ENCODE data around the gene ELOVL5. TPM values are rescaled to one million over a fixed set of nuclear protein-coding genes. Genes with fewer than 3 reads are reported as not detected.

ELOVL5 gene
- total and polyA plus RNA-seq, 2 donors from 2014 or later: 20.5 to 42.0 TPM

DNA sequence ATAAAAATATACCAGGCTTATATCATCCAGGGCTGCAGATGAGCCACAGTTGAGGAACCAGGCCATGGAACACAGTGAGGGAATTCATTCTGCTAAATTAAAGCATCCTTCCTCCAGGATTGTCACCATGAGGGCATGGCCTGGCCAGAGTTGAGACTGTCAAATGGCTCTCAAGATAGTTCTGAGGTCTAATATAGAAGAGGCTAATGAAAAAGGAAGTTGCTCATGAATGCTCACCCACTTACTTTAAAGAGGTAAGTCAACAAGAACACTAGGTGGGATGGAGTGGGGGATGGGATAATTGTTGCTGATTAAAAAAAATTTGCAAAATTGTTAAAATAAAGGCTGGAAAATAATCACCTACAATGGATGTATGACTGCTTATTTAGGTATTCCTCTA lies 128.1 kb downstream of the ELOVL5 start:
- Histone ChIP-seq H3K36me3 (ENCODE audit: control insufficient read depth in 2 of 3, insufficient read depth in 3 of 3, low read length in 3 of 3) (no peaks in the 10 kb centered on the region), H3K27me3 (ENCODE audit: control insufficient read depth, insufficient read depth, low read length) (no peaks in the 10 kb centered on the region), H3K9me3 (ENCODE audit: control insufficient read depth in 2 of 3, insufficient read depth in 1 of 3, low read length in 3 of 3) (no peaks in the 10 kb centered on the region), H3K4me1 (ENCODE audit: control insufficient read depth in 2 of 3, insufficient read depth in 2 of 3, low read depth in 1 of 3, low read length in 3 of 3) (no peaks in the 10 kb centered on the region), H3K9ac (ENCODE audit: low read length in 3 of 3) (no peak overlapping the region), H3K27ac (ENCODE audit: low read depth in 2 of 2, low read length in 2 of 2) (no peak overlapping the region), H3K4me3 (ENCODE audit: low read length in 3 of 3) (no peak overlapping the region)
- intact Hi-C loops (cut with DNase I): no loop called here
- DNase-seq: no peak
- TF ChIP-seq, protein P1, sequence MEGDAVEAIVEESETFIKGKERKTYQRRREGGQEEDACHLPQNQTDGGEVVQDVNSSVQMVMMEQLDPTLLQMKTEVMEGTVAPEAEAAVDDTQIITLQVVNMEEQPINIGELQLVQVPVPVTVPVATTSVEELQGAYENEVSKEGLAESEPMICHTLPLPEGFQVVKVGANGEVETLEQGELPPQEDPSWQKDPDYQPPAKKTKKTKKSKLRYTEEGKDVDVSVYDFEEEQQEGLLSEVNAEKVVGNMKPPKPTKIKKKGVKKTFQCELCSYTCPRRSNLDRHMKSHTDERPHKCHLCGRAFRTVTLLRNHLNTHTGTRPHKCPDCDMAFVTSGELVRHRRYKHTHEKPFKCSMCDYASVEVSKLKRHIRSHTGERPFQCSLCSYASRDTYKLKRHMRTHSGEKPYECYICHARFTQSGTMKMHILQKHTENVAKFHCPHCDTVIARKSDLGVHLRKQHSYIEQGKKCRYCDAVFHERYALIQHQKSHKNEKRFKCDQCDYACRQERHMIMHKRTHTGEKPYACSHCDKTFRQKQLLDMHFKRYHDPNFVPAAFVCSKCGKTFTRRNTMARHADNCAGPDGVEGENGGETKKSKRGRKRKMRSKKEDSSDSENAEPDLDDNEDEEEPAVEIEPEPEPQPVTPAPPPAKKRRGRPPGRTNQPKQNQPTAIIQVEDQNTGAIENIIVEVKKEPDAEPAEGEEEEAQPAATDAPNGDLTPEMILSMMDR (IDR thresholded peaks at IDR 0.05; ENCODE audit: borderline replicate concordance, extremely low read depth, insufficient read depth): no peak
- no peak for FAIRE-seq

Small RNA genes within 50 kb of the gene (microRNA-seq; reads per million reads assigned to microRNA genes)
- not detected for gene MIR5685

Other genes starting within 250 kb of the ELOVL5 start
- gene GCM1, start 200.1 kb downstream of the ELOVL5 start, total RNA-seq: 0.72 TPM
- gene GCM1, start 200.1 kb downstream of the ELOVL5 start, polyA plus RNA-seq (ENCODE audit: insufficient read depth, low read depth, low replicate concordance): 0.37 TPM
- gene GCLC, start 196.2 kb upstream of the ELOVL5 start, total RNA-seq: 31.8 TPM
- 14.8 TPM for gene GCLC, start 196.2 kb upstream of the ELOVL5 start, polyA plus RNA-seq (ENCODE audit: insufficient read depth, low read depth, low replicate concordance)